Measurements from ENCODE around the gene KRTAP2-1. TPM values are rescaled to one million over a fixed set of nuclear protein-coding genes. Genes with fewer than 3 reads are reported as not detected.

Gene KRTAP2-1
- total RNA-seq (2022; extraction: Qiagen RNA extraction; ENCODE audit: low read depth): not detected in 5 replicates

GRCh38 chr17:41046735-41047465 is at the start of gene KRTAP2-1:
KRTAP2-1 (minus strand) TSS chr17:41047316; CDS start chr17:41047267, 49 bp downstream.

DNA sequence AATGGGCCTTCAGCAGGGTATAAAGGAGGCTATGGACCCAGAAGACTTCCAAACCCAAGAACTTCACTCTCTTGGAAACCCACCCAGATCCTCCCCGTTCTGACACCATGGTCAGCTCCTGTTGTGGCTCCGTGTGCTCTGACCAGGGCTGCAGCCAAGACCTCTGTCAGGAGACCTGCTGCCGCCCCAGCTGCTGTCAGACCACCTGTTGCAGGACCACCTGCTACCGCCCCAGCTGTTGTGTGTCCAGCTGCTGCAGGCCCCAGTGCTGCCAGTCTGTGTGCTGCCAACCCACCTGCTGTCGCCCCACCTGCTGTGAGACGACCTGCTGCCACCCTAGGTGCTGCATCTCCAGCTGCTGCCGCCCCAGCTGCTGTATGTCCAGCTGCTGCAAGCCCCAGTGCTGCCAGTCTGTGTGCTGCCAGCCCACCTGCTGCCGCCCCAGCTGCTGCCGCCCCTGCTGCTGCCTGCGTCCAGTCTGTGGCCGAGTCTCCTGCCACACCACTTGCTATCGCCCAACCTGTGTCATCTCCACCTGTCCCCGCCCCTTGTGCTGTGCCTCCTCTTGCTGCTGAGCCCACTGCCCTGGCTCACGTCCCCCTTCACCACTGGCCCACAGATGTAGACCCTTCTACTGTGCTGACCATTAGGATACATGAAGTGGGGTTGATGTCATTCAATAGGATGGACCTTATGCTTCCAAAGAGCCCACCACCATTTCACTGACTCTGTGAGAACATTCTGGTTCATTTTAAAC is 37.2 kb upstream of the KRTAP2-1 start, which contains the start of gene KRTAP4-7:
Gene KRTAP4-7, plus strand, starts transcription at position 51 of the 757 bp plus-strand sequence. Its CDS starts 57 bp downstream, at position 108.

GRCh38 chr17:41065829-41066624 is 18.9 kb upstream of the KRTAP2-1 start, which contains the start of gene KRTAP2-4:
KRTAP2-4 (minus strand) TSS chr17:41065879; CDS start chr17:41065845, 34 bp downstream.

GRCh38 chr17:41060052-41060604 is 13.0 kb upstream of the KRTAP2-1 start, which contains the start of gene KRTAP2-3:
KRTAP2-3 (minus strand) TSS chr17:41060114; CDS start chr17:41060050, 64 bp downstream.

GRCh38 chr17:41055130-41055529 is 8.0 kb upstream of the KRTAP2-1 start, which contains the start of gene KRTAP2-2:
KRTAP2-2 (minus strand) TSS chr17:41055230; CDS start chr17:41055211, 19 bp downstream.

DNA sequence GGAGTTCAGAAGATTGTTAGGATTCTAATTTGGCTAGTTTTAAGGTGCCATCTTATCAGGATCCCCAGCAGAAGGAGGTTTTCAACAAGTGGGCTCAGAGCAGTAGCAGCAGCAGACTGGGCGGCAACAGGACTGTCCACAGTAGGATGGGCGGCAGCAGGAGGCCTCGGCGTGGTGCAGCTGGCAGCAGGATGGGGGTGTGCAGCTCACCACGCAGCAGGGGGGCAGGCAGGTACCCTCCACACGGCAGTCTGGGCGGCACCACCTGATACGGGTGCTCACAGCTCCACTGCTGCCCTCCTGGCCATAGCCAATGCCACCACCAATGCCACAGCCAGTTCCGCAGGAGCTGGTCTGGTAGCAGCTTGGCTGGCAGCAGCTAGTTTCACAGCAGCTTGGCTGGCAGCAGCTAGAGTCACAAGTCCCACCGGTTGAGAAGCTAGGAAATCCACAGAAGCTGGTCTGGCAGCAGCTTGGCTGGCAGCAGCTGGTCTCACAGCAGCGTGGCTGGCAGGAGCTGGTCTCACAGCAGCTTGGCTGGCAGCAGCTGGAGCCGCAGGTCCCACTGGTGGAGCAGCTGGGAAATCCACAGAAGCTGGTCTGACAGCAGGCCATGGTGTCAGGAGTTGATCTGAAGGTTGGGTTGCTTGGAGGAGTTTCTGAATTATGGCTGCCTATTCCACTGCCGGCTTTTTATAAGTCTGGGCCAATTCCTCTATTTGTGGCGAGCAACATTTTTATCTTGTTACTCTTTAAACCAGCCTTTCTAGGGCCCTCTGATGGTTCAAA is 6.1 kb downstream of the KRTAP2-1 start, which contains the start of gene KRTAP1-1:
Gene KRTAP1-1, minus strand, starts transcription at position 668 of the 789 bp plus-strand sequence. Its CDS starts 53 bp downstream, at position 615.

DNA sequence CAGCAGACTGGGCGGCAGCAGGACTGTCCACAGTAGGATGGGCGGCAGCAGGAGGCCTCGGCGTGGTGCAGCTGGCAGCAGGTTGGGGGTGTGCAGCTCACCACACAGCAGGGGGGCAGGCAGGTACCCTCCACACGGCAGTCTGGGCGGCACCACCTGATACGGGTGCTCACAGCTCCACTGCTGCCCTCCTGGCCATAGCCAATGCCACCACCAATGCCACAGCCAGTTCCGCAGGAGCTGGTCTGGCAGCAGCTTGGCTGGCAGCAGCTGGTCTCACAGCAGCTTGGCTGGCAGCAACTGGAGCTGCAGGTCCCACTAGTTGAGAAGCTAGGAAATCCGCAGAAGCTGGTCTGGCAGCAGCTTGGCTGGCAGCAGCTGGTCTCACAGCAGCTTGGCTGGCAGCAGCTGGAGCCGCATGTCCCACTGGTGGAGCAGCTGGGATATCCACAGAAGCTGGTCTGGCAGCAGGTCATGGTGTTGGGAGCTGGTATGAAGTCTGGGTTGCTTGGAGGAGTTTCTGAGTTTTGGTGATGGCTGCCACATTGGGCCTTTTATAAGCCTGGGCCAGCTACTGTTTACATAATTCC is 12.7 kb downstream of the KRTAP2-1 start, which contains the start of gene KRTAP1-3:
Gene KRTAP1-3, minus strand, starts transcription at position 529 of the 590 bp plus-strand sequence. Its CDS starts 53 bp downstream, at position 476.

DNA sequence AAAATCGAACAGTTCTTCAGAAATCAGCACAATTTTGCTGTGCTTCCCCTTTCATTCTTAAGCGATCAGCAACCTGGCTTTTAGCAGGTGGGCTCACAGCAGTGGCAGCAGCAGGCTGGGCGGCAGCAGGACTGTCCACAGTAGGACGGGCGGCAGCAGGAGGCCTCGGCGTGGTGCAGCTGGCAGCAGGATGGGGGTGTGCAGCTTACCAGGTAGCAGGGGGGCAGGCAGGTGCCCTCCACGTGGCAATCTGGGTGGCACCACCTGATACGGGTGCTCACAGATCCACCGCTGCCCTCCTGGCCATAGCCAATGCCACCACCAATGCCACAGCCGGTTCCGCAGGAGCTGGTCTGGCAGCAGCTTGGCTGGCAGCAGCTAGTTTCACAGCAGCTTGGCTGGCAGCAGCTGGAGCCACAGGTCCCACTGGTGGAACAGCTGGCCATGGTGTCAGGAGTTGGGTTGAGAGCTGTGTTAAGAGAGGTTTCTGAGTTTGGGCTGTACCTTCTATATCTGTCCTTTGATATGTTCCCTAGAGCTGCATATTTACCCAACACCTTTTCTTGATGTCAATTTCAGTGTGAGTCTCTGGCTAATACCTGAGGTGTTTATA is 17.4 kb downstream of the KRTAP2-1 start, which contains the start of gene KRTAP1-4:
Gene KRTAP1-4, minus strand, starts transcription at position 563 of the 613 bp plus-strand sequence. Its CDS starts 117 bp downstream, at position 446.

GRCh38 chr17:41026715-41027471 is 20.2 kb downstream of the KRTAP2-1 start, which contains the start of gene KRTAP1-5:
KRTAP1-5 (minus strand) TSS chr17:41027208; CDS start chr17:41027155, 53 bp downstream.

DNA sequence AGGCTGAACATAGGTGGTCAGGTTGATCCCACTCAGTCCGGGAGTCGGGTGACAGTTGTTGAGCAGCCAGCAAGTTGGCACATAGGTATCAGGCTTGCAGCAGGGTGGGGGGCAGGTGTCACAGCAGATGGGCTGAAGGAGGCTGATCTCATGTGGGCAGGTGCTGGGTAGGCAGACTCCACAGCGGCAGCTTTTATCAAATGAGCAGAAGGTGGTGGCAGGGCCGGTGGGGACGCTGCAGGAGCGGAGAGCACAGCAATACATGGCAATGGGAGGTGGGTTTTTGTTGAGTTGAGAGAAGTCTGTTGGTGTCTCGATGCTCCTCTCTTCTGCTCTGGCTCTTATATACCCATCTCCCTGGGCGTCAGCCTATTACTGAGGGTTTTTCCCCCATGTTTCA is 38.3 kb downstream of the KRTAP2-1 start, which contains the start of gene KRTAP3-1:
Gene KRTAP3-1, minus strand, starts transcription at position 318 of the 400 bp plus-strand sequence. Its CDS starts 54 bp downstream, at position 264.

DNA sequence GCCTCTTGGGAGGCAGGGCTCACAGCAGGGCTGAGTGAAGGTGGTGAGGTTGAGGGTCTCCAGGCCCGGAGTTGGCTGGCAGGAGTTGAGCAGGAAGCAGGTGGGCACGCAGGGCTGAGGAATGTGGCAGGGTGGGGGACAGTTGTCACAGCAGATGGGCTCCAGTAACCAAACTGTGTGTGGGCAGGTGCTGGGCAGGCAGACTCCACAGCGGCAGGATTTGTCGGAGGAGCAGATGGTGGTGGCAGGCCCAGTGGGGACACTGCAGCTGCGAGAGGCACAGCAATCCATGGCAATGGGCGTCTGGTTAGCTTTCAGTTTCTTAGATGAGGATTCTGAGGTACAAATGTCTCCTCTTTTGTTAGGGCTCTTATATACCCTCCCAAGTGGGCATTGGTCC is 47.6 kb downstream of the KRTAP2-1 start, which contains the start of gene KRTAP3-2:
Gene KRTAP3-2, minus strand, starts transcription at position 344 of the 400 bp plus-strand sequence. Its CDS starts 53 bp downstream, at position 291.

Other genes with a start within 250 kb of the KRTAP2-1 start
- not detected in 5 replicates for gene KRT28, start 247.4 kb downstream of the KRTAP2-1 start, total RNA-seq (2022; extraction: Qiagen RNA extraction; ENCODE audit: low read depth)
- gene KRT10, start 224.7 kb downstream of the KRTAP2-1 start, total RNA-seq (2022; extraction: Qiagen RNA extraction; ENCODE audit: low read depth): 89.0 to 122 TPM (median 115 TPM) in 5 replicates
- not detected in 5 replicates for gene KRT12, start 180.1 kb downstream of the KRTAP2-1 start, total RNA-seq (2022; extraction: Qiagen RNA extraction; ENCODE audit: low read depth)
- 0.17 to 0.43 TPM (median 0.28 TPM) in 5 replicates for gene KRT20, start 162.1 kb downstream of the KRTAP2-1 start, total RNA-seq (2022; extraction: Qiagen RNA extraction; ENCODE audit: low read depth)
- 0.06 to 0.30 TPM (median 0.08 TPM) in 3 of 5 replicates, not detected in the others for gene KRT23, start 109.7 kb downstream of the KRTAP2-1 start, total RNA-seq (2022; extraction: Qiagen RNA extraction; ENCODE audit: low read depth)
- not detected in 5 replicates for gene KRT39, start 80.4 kb downstream of the KRTAP2-1 start, total RNA-seq (2022; extraction: Qiagen RNA extraction; ENCODE audit: low read depth)
- gene KRT40, start 63.0 kb downstream of the KRTAP2-1 start, total RNA-seq (2022; extraction: Qiagen RNA extraction; ENCODE audit: low read depth): not detected in 5 replicates
- not detected in 5 replicates for gene KRTAP3-3, start 53.2 kb downstream of the KRTAP2-1 start, total RNA-seq (2022; extraction: Qiagen RNA extraction; ENCODE audit: low read depth)
- gene KRTAP3-2, start 47.4 kb downstream of the KRTAP2-1 start, total RNA-seq (2022; extraction: Qiagen RNA extraction; ENCODE audit: low read depth): 0.36 to 0.50 TPM (median 0.42 TPM) in 3 of 5 replicates, not detected in the others
- gene KRTAP3-1, start 38.2 kb downstream of the KRTAP2-1 start, total RNA-seq (2022; extraction: Qiagen RNA extraction; ENCODE audit: low read depth): not detected in 5 replicates
- gene KRTAP1-5, start 20.1 kb downstream of the KRTAP2-1 start, total RNA-seq (2022; extraction: Qiagen RNA extraction; ENCODE audit: low read depth): not detected in 5 replicates
- not detected in 5 replicates for gene KRTAP1-4, start 17.1 kb downstream of the KRTAP2-1 start, total RNA-seq (2022; extraction: Qiagen RNA extraction; ENCODE audit: low read depth)
- gene KRTAP1-3, start 12.4 kb downstream of the KRTAP2-1 start, total RNA-seq (2022; extraction: Qiagen RNA extraction; ENCODE audit: low read depth): not detected in 5 replicates
- gene KRTAP1-1, start 5.9 kb downstream of the KRTAP2-1 start, total RNA-seq (2022; extraction: Qiagen RNA extraction; ENCODE audit: low read depth): not detected in 5 replicates
- not detected in 5 replicates for gene KRTAP2-2, start 7.9 kb upstream of the KRTAP2-1 start, total RNA-seq (2022; extraction: Qiagen RNA extraction; ENCODE audit: low read depth)
- not detected in 5 replicates for gene KRTAP2-3, start 12.8 kb upstream of the KRTAP2-1 start, total RNA-seq (2022; extraction: Qiagen RNA extraction; ENCODE audit: low read depth)
- not detected in 5 replicates for gene KRTAP2-4, start 18.6 kb upstream of the KRTAP2-1 start, total RNA-seq (2022; extraction: Qiagen RNA extraction; ENCODE audit: low read depth)
- not detected in 5 replicates for gene KRTAP4-7, start 36.8 kb upstream of the KRTAP2-1 start, total RNA-seq (2022; extraction: Qiagen RNA extraction; ENCODE audit: low read depth)
- gene KRTAP4-8, start 50.8 kb upstream of the KRTAP2-1 start, total RNA-seq (2022; extraction: Qiagen RNA extraction; ENCODE audit: low read depth): 0.08 TPM in 1 of 5 replicates, not detected in the others
- not detected in 5 replicates for gene KRTAP4-16, start 54.9 kb upstream of the KRTAP2-1 start, total RNA-seq (2022; extraction: Qiagen RNA extraction; ENCODE audit: low read depth)
- gene KRTAP4-9, start 58.1 kb upstream of the KRTAP2-1 start, total RNA-seq (2022; extraction: Qiagen RNA extraction; ENCODE audit: low read depth): not detected in 5 replicates
- gene KRTAP4-11, start 71.1 kb upstream of the KRTAP2-1 start, total RNA-seq (2022; extraction: Qiagen RNA extraction; ENCODE audit: low read depth): not detected in 5 replicates
- not detected in 5 replicates for gene KRTAP4-12, start 76.9 kb upstream of the KRTAP2-1 start, total RNA-seq (2022; extraction: Qiagen RNA extraction; ENCODE audit: low read depth)
- not detected in 5 replicates for gene KRTAP4-6, start 93.2 kb upstream of the KRTAP2-1 start, total RNA-seq (2022; extraction: Qiagen RNA extraction; ENCODE audit: low read depth)
- gene KRTAP4-5, start 102.5 kb upstream of the KRTAP2-1 start, total RNA-seq (2022; extraction: Qiagen RNA extraction; ENCODE audit: low read depth): not detected in 5 replicates
- not detected in 5 replicates for gene KRTAP4-4, start 113.4 kb upstream of the KRTAP2-1 start, total RNA-seq (2022; extraction: Qiagen RNA extraction; ENCODE audit: low read depth)
- not detected in 5 replicates for gene KRTAP4-3, start 120.9 kb upstream of the KRTAP2-1 start, total RNA-seq (2022; extraction: Qiagen RNA extraction; ENCODE audit: low read depth)
- not detected in 5 replicates for gene KRTAP4-2, start 130.9 kb upstream of the KRTAP2-1 start, total RNA-seq (2022; extraction: Qiagen RNA extraction; ENCODE audit: low read depth)
- 0.17 to 0.25 TPM (median 0.24 TPM) in 4 of 5 replicates, not detected in the other for gene KRTAP4-1, start 137.6 kb upstream of the KRTAP2-1 start, total RNA-seq (2022; extraction: Qiagen RNA extraction; ENCODE audit: low read depth)
- not detected in 5 replicates for gene KRTAP9-1, start 142.6 kb upstream of the KRTAP2-1 start, total RNA-seq (2022; extraction: Qiagen RNA extraction; ENCODE audit: low read depth)
- gene KRTAP9-2, start 179.3 kb upstream of the KRTAP2-1 start, total RNA-seq (2022; extraction: Qiagen RNA extraction; ENCODE audit: low read depth): not detected in 5 replicates
- not detected in 5 replicates for gene KRTAP9-3, start 185.1 kb upstream of the KRTAP2-1 start, total RNA-seq (2022; extraction: Qiagen RNA extraction; ENCODE audit: low read depth)
- gene KRTAP9-8, start 190.7 kb upstream of the KRTAP2-1 start, total RNA-seq (2022; extraction: Qiagen RNA extraction; ENCODE audit: low read depth): not detected in 5 replicates
- not detected in 5 replicates for gene KRTAP9-4, start 202.4 kb upstream of the KRTAP2-1 start, total RNA-seq (2022; extraction: Qiagen RNA extraction; ENCODE audit: low read depth)
- not detected in 5 replicates for gene KRTAP9-9, start 208.1 kb upstream of the KRTAP2-1 start, total RNA-seq (2022; extraction: Qiagen RNA extraction; ENCODE audit: low read depth)
- gene KRTAP9-6, start 218.1 kb upstream of the KRTAP2-1 start, total RNA-seq (2022; extraction: Qiagen RNA extraction; ENCODE audit: low read depth): not detected in 5 replicates
- gene KRTAP9-7, start 228.4 kb upstream of the KRTAP2-1 start, total RNA-seq (2022; extraction: Qiagen RNA extraction; ENCODE audit: low read depth): not detected in 5 replicates